HepG2 (cell line): Measurements from ENCODE around the gene LCK. TPM values are rescaled to one million over a fixed set of nuclear protein-coding genes. Genes with fewer than 3 reads are reported as not detected.

Experiments used
- MAF1 ChIP-seq: sonication (generic); formaldehyde crosslinking; IDR thresholded peaks from 2 replicates; pipeline ENCODE4 v1.5.0; 2020; ENCODE audit warnings: missing genetic modification reagents, borderline replicate concordance
- MAFK ChIP-seq, 2 experiments: IDR thresholded peaks in 1 of 2; conservative IDR thresholded peaks in 1 of 2; 2 replicates each; pipeline ENCODE4 v1.6.1; 2011; ENCODE audit warnings: improper control_type of control experiment in 2 of 2, low read length in 2 of 2
- SMARCE1 ChIP-seq: fragments of 450-650 bp; IDR thresholded peaks from 2 replicates; pipeline ENCODE4 v1.6.1; 2017; ENCODE audit warnings: borderline replicate concordance
- TBL1XR1 ChIP-seq: fragments of 150-350 bp; IDR thresholded peaks from 2 replicates; pipeline ENCODE4 v1.6.1; 2014; ENCODE audit warnings: borderline replicate concordance, low read length; ENCODE audit not compliant: partially characterized antibody
- TBX3 ChIP-seq: fragments of 450-650 bp; IDR thresholded peaks from 2 replicates; pipeline ENCODE4 v1.6.1; 2017; ENCODE audit warnings: antibody characterized with exemption, mild to moderate bottlenecking, inconsistent platforms, borderline replicate concordance
- WIZ ChIP-seq: sonication (generic); formaldehyde crosslinking; IDR thresholded peaks from 2 replicates; pipeline ENCODE4 v1.5.1; 2020; ENCODE audit warnings: mild to moderate bottlenecking, missing genetic modification reagents
- YEATS2 ChIP-seq: sonication (generic); formaldehyde crosslinking; IDR thresholded peaks from 2 replicates; pipeline ENCODE4 v1.4.0; 2020; ENCODE audit warnings: missing genetic modification reagents, borderline replicate concordance
- ZFP1 ChIP-seq: IDR thresholded peaks from 2 replicates; pipeline ENCODE4 v1.6.1; 2016
- ZMYM4 ChIP-seq: sonication (generic); formaldehyde crosslinking; IDR thresholded peaks from 2 replicates; pipeline ENCODE4 v1.8.1; 2023; ENCODE audit warnings: mild to moderate bottlenecking, missing genetic modification reagents
- ZNF333 ChIP-seq: sonication (generic); formaldehyde crosslinking; IDR thresholded peaks from 2 replicates; pipeline ENCODE4 v1.4.0; 2020; ENCODE audit warnings: mild to moderate bottlenecking, missing genetic modification reagents, borderline replicate concordance
- ZNF629 ChIP-seq: sonication (generic); formaldehyde crosslinking; conservative IDR thresholded peaks from 2 replicates; pipeline ENCODE4 v1.5.0; 2020; ENCODE audit warnings: missing genetic modification reagents
- ZNF720 ChIP-seq: sonication (generic); formaldehyde crosslinking; IDR thresholded peaks from 2 replicates; pipeline ENCODE4 v1.4.0; 2020; ENCODE audit warnings: missing genetic modification reagents
- ZNF776 ChIP-seq: sonication (generic); formaldehyde crosslinking; IDR thresholded peaks from 2 replicates; pipeline ENCODE4 v1.4.0; 2020; ENCODE audit warnings: mild to moderate bottlenecking, missing genetic modification reagents
- polyA plus RNA-seq, 8 experiments: library from polyadenylated mRNA; depleted of rRNA in 3 of 8; stranded (reverse) in 7 of 8; unstranded in 1 of 8; fragments of >200 nt; fragmentation: Illumina TruSeq in 4 of 8; extraction: Trizol in 4 of 8; gene quantifications; 2 replicates each; pipeline versions ENCODE4 v1.2.1 to v1.2.3, GENCODE V29; 2011 to 2016; ENCODE audit warnings: low read depth in 4 of 8, missing spikeins in 1 of 8, mixed read lengths in 1 of 8; ENCODE audit not compliant: insufficient read depth in 1 of 8
- total RNA-seq, 5 experiments: library from RNA; depleted of rRNA; stranded (reverse); fragments of >200 nt; fragmentation: Illumina TruSeq; extraction: Trizol; gene quantifications; 2 replicates each; pipeline ENCODE4 v1.2.3, GENCODE V29; 2016; ENCODE audit warnings: low read depth in 1 of 5
- TF ChIP-seq, protein P1 (sequence below): sonication (generic); formaldehyde crosslinking; IDR thresholded peaks from 2 replicates; pipeline ENCODE4 v1.5.0; 2020; ENCODE audit warnings: mild to moderate bottlenecking, missing genetic modification reagents, borderline replicate concordance
- TF ChIP-seq, protein P2 (sequence below): sonication (generic); formaldehyde crosslinking; IDR thresholded peaks from 2 replicates; pipeline ENCODE4 v1.8.1; 2022; ENCODE audit warnings: low read depth, mild to moderate bottlenecking, missing genetic modification reagents
- TF ChIP-seq, protein P3 (sequence below): sonication (generic); formaldehyde crosslinking; IDR thresholded peaks from 2 replicates; pipeline ENCODE4 v1.5.0; 2020; ENCODE audit warnings: mild to moderate bottlenecking, missing genetic modification reagents

Gene LCK
- total and polyA plus RNA-seq, 2 of the 13 experiments (the other 11 are each of a cell fraction or from before 2014, with no cell fraction given) = 0.93 to 1.8 TPM

DNA sequence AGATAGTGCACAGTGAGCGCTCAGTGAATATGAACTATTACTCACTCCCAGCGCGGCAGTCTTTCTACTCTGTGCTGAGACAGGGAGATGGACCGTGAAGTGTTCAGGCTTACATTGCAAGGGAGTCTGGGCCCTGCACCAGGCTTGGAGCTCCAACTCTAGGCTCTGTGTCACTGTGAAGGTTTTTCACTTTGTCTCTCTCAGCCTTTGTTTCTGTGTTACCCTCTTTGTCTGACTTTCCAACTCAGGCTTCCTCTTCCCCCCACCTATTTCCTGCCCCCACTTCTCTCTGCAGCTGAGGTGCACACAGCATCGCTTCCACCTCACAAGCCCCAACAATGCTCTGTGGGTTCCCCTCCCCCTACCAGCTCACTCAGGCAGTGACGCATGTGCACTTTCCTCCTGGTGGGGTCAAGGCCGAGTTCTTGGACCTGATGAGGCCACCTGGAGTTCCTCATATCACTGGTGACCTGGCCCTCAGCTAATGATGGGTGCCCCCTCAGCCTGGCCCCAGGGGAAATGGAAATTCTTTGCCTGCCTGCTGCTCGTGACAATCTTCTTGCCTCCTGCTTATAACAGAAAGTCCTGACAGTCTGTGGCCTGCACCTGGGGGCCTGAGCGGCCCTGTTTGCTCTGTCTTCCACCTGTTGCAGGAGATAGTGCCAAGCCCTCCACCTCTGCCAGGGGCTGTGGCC, 1.1 kb upstream of the LCK start (continued):
- peak; percentile 44; the same call in 1 of the 2 replicates for TF ChIP-seq ZNF629
- no peak for TF ChIP-seq MAFK (conservative IDR thresholded peaks at IDR 0.05 in 1 of 2, IDR thresholded peaks at IDR 0.05 in 1 of 2; ENCODE audit: low read length in 2 of 2)
- no peak for TF ChIP-seq ZNF720 (CRISPR knock-in tag)
- no peak for TF ChIP-seq TBX3
- TF ChIP-seq, protein P1, sequence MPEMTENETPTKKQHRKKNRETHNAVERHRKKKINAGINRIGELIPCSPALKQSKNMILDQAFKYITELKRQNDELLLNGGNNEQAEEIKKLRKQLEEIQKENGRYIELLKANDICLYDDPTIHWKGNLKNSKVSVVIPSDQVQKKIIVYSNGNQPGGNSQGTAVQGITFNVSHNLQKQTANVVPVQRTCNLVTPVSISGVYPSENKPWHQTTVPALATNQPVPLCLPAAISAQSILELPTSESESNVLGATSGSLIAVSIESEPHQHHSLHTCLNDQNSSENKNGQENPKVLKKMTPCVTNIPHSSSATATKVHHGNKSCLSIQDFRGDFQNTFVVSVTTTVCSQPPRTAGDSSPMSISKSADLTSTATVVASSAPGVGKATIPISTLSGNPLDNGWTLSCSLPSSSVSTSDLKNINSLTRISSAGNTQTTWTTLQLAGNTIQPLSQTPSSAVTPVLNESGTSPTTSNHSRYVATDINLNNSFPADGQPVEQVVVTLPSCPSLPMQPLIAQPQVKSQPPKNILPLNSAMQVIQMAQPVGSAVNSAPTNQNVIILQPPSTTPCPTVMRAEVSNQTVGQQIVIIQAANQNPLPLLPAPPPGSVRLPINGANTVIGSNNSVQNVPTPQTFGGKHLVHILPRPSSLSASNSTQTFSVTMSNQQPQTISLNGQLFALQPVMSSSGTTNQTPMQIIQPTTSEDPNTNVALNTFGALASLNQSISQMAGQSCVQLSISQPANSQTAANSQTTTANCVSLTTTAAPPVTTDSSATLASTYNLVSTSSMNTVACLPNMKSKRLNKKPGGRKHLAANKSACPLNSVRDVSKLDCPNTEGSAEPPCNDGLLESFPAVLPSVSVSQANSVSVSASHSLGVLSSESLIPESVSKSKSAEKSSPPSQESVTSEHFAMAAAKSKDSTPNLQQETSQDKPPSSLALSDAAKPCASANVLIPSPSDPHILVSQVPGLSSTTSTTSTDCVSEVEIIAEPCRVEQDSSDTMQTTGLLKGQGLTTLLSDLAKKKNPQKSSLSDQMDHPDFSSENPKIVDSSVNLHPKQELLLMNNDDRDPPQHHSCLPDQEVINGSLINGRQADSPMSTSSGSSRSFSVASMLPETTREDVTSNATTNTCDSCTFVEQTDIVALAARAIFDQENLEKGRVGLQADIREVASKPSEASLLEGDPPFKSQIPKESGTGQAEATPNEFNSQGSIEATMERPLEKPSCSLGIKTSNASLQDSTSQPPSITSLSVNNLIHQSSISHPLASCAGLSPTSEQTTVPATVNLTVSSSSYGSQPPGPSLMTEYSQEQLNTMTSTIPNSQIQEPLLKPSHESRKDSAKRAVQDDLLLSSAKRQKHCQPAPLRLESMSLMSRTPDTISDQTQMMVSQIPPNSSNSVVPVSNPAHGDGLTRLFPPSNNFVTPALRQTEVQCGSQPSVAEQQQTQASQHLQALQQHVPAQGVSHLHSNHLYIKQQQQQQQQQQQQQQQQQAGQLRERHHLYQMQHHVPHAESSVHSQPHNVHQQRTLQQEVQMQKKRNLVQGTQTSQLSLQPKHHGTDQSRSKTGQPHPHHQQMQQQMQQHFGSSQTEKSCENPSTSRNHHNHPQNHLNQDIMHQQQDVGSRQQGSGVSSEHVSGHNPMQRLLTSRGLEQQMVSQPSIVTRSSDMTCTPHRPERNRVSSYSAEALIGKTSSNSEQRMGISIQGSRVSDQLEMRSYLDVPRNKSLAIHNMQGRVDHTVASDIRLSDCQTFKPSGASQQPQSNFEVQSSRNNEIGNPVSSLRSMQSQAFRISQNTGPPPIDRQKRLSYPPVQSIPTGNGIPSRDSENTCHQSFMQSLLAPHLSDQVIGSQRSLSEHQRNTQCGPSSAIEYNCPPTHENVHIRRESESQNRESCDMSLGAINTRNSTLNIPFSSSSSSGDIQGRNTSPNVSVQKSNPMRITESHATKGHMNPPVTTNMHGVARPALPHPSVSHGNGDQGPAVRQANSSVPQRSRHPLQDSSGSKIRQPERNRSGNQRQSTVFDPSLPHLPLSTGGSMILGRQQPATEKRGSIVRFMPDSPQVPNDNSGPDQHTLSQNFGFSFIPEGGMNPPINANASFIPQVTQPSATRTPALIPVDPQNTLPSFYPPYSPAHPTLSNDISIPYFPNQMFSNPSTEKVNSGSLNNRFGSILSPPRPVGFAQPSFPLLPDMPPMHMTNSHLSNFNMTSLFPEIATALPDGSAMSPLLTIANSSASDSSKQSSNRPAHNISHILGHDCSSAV (CRISPR knock-in tag) = no peak
- TF ChIP-seq WIZ (CRISPR knock-in tag) = peak; percentile 84; the same call in 1 of the 2 replicates
- TF ChIP-seq, protein P2, sequence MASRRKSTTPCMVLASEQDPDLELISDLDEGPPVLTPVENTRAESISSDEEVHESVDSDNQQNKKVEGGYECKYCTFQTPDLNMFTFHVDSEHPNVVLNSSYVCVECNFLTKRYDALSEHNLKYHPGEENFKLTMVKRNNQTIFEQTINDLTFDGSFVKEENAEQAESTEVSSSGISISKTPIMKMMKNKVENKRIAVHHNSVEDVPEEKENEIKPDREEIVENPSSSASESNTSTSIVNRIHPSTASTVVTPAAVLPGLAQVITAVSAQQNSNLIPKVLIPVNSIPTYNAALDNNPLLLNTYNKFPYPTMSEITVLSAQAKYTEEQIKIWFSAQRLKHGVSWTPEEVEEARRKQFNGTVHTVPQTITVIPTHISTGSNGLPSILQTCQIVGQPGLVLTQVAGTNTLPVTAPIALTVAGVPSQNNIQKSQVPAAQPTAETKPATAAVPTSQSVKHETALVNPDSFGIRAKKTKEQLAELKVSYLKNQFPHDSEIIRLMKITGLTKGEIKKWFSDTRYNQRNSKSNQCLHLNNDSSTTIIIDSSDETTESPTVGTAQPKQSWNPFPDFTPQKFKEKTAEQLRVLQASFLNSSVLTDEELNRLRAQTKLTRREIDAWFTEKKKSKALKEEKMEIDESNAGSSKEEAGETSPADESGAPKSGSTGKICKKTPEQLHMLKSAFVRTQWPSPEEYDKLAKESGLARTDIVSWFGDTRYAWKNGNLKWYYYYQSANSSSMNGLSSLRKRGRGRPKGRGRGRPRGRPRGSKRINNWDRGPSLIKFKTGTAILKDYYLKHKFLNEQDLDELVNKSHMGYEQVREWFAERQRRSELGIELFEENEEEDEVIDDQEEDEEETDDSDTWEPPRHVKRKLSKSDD (CRISPR knock-in tag) = peak; percentile 36; the same call in 1 of the 2 replicates
- no peak for TF ChIP-seq SMARCE1
- peak; percentile 78 for TF ChIP-seq TBL1XR1
- peak; percentile 81 for TF ChIP-seq ZMYM4 (CRISPR knock-in tag)
- TF ChIP-seq MAF1 (CRISPR knock-in tag) = no peak
- TF ChIP-seq, protein P3, sequence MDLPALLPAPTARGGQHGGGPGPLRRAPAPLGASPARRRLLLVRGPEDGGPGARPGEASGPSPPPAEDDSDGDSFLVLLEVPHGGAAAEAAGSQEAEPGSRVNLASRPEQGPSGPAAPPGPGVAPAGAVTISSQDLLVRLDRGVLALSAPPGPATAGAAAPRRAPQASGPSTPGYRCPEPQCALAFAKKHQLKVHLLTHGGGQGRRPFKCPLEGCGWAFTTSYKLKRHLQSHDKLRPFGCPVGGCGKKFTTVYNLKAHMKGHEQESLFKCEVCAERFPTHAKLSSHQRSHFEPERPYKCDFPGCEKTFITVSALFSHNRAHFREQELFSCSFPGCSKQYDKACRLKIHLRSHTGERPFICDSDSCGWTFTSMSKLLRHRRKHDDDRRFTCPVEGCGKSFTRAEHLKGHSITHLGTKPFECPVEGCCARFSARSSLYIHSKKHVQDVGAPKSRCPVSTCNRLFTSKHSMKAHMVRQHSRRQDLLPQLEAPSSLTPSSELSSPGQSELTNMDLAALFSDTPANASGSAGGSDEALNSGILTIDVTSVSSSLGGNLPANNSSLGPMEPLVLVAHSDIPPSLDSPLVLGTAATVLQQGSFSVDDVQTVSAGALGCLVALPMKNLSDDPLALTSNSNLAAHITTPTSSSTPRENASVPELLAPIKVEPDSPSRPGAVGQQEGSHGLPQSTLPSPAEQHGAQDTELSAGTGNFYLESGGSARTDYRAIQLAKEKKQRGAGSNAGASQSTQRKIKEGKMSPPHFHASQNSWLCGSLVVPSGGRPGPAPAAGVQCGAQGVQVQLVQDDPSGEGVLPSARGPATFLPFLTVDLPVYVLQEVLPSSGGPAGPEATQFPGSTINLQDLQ = no peak
- no peak for TF ChIP-seq ZFP1 (CRISPR knock-in tag)
- no peak; the same call in 1 of the 2 replicates for TF ChIP-seq YEATS2 (CRISPR knock-in tag)
- TF ChIP-seq ZNF333 (CRISPR knock-in tag) = no peak
- no peak; the same call in 1 of the 2 replicates for TF ChIP-seq ZNF776 (CRISPR knock-in tag)
